Globus pallidus (tissue), 1 donor: ENCODE measurements around the gene SLC34A2.
"Not testable (repeated sequence)": the region's sequence is repeated elsewhere in the genome, so short reads cannot be mapped to it uniquely, and the experiment has no call there.

Experiments
- DNase-seq: peaks from one replicate; pipeline ENCODE4 v3.0.0-alpha.2; 2015; ENCODE audit warnings: low spot score

Gene SLC34A2

GRCh38 chr4:25661441-25661840 is 5.8 kb downstream of the SLC34A2 start:
- DNase-seq: not testable (repeated sequence)

GRCh38 chr4:25662306-25662705 is 6.7 kb downstream of the SLC34A2 start:
- no peak for DNase-seq

GRCh38 chr4:25663781-25664180 is 8.1 kb downstream of the SLC34A2 start:
- no peak for DNase-seq

GRCh38 chr4:25666031-25666630 is 10.5 kb downstream of the SLC34A2 start:
- no peak for DNase-seq

GRCh38 chr4:25667931-25668557 is 12.4 kb downstream of the SLC34A2 start:
- no peak for DNase-seq

GRCh38 chr4:25670991-25671390 is 15.3 kb downstream of the SLC34A2 start:
- DNase-seq: peak; percentile 11

GRCh38 chr4:25672756-25673155 is 17.1 kb downstream of the SLC34A2 start:
- DNase-seq: no peak

- DNase-seq: no peak
Measured at GRCh38 chr4:25674386-25674785, 18.7 kb downstream of the SLC34A2 start.

- no peak for DNase-seq
Measured at GRCh38 chr4:25676221-25676620, 20.6 kb downstream of the SLC34A2 start.

- no peak for DNase-seq
Measured at GRCh38 chr4:25677157-25677556, 21.5 kb downstream of the SLC34A2 start.

- DNase-seq: no peak
Measured at GRCh38 chr4:25677943-25678342, 22.3 kb downstream of the SLC34A2 start.

- DNase-seq: no peak
Measured at GRCh38 chr4:25687773-25688172, 32.1 kb downstream of the SLC34A2 start.

GRCh38 chr4:25694466-25694865 is 38.8 kb downstream of the SLC34A2 start:
- no peak for DNase-seq

GRCh38 chr4:25696409-25696808 is 40.8 kb downstream of the SLC34A2 start:
- no peak for DNase-seq

GRCh38 chr4:25697516-25697915 is 41.9 kb downstream of the SLC34A2 start:
- no peak for DNase-seq

GRCh38 chr4:25700661-25701060 is 45.0 kb downstream of the SLC34A2 start:
- DNase-seq: no peak

GRCh38 chr4:25702848-25703247 is 47.2 kb downstream of the SLC34A2 start:
- DNase-seq: peak; percentile 38

- DNase-seq: no peak
Measured at GRCh38 chr4:25703731-25704388, 48.2 kb downstream of the SLC34A2 start.

GRCh38 chr4:25704516-25704915 is 48.9 kb downstream of the SLC34A2 start:
- no peak for DNase-seq

GRCh38 chr4:25710637-25711036 is 55.0 kb downstream of the SLC34A2 start:
- DNase-seq: no peak

GRCh38 chr4:25712611-25713010 is 57.0 kb downstream of the SLC34A2 start:
- no peak for DNase-seq

- DNase-seq: no peak
Measured at GRCh38 chr4:25713812-25714211, 58.2 kb downstream of the SLC34A2 start.

GRCh38 chr4:25722964-25723363 is 67.3 kb downstream of the SLC34A2 start:
- DNase-seq: no peak

- DNase-seq: no peak
Measured at GRCh38 chr4:25723409-25723808, 67.8 kb downstream of the SLC34A2 start.
